ENCODE measurements around the gene AGMO.

GRCh38 chr7:15559416-15559928, 2.3 kb downstream of the AGMO start:
- TF ChIP-seq CTCF (IDR thresholded peaks at IDR 0.05; ENCODE audit: poor library complexity), result no peak
- no peak for TF ChIP-seq EZH2phosphoT487 (IDR thresholded peaks at IDR 0.05; ENCODE audit: low read depth, severe bottlenecking, unreplicated experiment)
- TF ChIP-seq EZH2 (IDR thresholded peaks at IDR 0.05; ENCODE audit: borderline replicate concordance), result no peak

Data from hepatocyte (in vitro differentiated cells).